Hindlimb muscle (tissue), 1 donor: ENCODE results near the gene MSMB. TPM values are rescaled to one million over a fixed set of nuclear protein-coding genes. Genes with fewer than 3 reads are reported as not detected.
"Not testable (repeated sequence)": the region's sequence is repeated elsewhere in the genome, so short reads cannot be mapped to it uniquely, and the experiment has no call there.

Source experiments
- DNase-seq: peaks from one replicate; pipeline ENCODE4 v3.0.0-alpha.2; 2013
- polyA plus RNA-seq: library from polyadenylated mRNA; unstranded; fragments of 120-200 nt; gene quantifications from one replicate; pipeline ENCODE4 v1.2.1, GENCODE V29; 2013; ENCODE audit not compliant: insufficient read length

Gene MSMB
- polyA plus RNA-seq = not detected

DNA sequence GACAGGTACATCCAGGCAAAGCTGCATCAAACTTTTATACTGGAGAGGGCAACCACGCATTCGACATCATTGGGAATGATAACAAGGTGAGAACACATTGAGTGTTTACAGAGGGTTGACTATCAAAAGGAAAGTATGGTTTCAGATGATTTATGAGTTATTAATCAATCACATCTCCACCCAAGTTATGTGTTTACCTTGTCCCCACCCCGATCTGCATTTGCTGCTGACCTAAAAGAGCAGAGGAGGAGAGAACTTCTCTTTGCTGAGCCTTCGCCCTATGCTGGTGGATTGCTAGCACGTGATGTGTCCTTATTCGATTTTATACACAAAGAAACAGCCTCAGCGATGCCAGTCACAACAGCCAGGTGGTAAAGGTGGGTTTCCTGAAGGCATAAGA lies at the start of gene MSMB:
Gene MSMB, minus strand, starts transcription at position 9 of the 400 bp plus-strand sequence. CDS start 32 bp downstream, outside the sequence.
- no peak for DNase-seq

DNA sequence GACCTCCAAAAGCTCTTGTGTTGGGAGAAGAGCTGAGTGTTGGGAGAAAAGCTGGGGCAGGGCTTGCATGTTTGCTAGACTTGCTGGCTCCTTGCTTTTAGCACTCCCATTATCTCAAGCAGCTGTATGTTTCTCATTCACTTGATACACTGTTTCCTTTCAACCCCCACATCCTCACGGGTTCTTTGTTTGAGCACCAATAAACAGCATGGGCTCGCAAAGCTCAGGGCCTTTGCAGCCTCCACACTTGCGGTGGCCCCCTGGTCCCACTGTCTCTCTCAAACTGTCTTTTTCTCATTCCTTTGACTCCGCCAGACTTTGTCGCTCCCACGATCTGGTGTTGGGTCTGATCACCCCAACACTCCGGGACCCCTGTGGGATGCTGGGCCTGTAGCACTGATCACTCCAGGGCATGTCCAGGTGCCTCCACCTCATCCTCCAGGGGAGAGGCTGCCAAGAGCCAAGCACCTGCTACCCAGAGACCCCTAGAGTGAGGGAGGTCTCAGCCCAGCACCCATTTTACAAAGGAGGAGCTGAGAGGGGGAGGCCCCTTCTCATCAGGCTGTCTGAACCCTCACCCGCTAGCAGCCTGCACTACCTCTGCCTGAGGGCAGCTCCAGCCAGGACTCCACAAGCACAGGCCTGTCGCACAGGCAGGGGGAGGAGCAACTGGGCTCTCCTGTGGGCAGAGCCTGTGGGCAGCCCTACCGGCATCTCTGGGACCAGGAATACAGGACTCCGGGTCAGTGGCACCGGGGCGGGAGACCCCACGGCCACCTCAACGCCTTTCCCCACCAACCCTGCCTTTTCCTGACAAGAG lies 49.1 kb upstream of the MSMB start:
- DNase-seq = no peak

DNA sequence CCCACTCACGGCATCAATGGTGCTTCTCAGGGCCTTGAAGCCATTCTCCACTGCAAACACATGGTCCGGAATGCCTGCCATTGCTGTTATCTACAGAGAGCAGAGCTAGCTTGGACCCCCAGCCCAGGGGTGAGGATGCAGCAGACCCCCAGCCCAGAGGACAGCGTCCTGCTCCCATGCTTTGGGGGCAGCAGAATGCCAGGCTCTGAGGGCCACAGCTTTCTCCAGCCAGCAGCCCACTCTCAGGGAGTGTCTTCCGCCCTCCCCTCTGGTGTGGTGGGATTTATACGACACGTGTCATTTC lies 48.1 kb upstream of the MSMB start:
- DNase-seq = no peak

DNA sequence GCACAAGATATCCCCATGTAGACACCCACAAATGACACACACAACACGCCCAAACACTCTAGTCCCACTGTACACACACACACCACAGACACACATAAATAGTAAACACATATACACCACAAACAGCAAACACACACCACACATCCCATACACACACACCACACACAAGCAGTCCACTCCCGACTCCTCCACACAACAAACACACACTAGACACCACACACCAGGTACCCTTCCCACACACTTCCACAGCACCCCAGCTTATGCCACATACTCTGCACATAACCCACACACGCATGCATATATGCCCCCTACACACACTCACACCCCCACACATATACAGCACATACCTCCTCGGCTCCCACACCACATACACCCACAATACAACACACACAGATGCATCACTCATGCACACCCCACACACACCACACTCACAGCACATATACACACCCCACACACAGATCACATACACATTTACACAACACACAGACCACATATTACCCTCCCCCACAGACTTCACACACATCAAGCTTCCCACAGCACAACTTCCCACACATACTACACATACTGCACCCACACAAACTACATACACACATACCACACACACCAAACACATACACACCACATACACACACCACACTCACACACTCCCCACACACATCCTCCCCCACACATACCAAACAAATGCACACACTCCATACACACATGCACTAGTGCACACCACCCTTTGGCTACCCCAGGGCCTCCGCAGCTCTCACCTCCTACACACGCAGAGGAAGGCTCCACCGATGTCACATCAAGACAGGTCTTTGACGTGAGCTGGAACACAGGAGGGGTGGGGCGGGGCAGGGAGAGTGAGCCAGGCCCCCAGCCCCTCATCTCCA lies 47.5 kb upstream of the MSMB start:
- DNase-seq = not testable (repeated sequence)

DNA sequence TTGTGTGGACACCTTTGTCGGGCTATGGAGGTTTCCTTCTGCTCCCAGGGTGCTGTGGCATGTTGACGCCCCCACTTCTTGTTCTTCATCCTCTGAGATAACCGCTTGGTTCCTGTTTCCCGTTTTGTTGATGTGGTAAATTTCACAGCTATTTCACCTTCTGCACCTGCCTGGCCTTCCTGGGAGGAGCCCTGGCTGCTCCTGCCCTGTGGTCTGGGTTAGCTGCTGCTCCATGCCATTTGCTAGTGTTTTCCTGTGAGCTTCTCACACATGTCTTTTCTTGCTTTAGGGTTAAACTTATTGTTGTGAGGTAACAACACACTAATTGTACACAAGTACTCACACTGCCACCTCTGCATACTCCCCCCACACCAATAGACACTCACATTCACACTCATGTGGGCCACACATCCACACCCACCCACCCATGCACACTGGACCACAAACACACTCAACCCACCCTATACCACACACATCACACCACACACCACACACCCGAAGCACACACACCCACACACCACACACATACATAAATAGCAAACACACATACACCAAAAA lies 46.5 kb upstream of the MSMB start:
- DNase-seq = no peak

GRCh38 chr10:46091828-46092523 lies 45.9 kb upstream of the MSMB start:
- DNase-seq = no peak

DNA sequence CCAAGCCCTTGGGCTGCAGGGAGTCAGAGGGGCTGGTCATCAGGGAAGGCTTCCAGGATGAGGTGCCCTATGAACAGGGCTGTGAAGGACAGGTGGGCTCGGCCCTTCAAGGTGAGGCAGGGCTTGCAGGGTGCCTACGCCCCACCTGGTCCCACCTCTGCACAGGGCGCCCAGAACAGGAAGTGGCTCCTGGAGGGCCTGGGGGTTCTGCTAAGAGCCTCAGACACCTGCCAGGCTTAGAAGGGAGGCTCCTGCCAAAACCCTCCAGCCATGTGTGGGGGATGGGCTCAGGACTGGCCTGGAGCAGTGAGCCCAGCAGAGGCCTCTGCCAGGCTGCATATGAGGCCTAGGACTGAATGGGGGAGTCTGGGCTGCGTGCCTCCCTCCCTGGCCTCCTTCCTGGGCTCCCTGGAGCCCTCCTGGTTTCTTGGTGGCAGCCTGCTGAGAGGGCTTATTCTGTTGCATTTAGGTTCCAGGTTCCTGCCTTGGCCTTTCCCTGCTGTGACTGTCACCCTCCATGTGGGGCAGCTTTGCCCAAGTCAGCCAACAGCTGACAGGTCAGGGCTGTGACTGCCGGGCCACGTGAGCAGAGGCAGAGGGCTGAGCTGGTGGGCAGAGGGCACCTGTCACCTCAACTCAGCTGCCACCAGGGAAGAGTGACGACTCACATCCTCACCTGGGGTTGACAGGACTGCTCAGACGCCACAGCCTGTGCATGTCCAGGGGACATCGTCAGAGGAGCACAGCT lies 45.2 kb upstream of the MSMB start:
- no peak for DNase-seq

DNA sequence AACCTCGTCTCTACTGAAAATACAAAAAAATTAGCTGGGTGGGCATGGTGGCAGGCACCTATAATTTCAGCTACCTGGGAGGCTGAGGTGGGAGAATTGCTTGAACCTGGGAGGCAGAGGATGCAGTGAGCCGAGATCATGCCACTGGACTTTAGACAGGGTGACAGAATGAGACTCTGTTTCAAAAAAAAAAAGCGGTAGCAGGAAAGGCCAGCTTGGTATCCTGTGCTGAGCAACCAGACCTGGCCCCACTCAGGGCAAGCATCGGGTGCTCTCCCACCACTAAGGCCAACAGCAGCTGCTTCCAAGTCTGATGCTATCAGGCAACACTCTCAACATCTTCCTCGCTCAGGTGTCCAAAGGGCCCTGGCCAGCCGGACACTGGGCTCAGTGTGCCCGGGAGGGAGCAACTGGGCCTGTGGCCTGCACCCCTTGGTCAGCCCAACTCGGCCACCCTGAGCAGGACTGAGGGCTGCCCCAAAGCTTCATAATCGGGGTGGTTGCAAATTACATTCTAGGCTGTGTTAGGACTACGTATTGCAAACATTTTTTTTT lies 44.3 kb upstream of the MSMB start:
- DNase-seq = no peak

- not testable (repeated sequence) for DNase-seq
Measured at GRCh38 chr10:46087381-46087780, 41.3 kb upstream of the MSMB start.

- no peak for DNase-seq
Measured at GRCh38 chr10:46084321-46085165, 38.5 kb upstream of the MSMB start.

DNA sequence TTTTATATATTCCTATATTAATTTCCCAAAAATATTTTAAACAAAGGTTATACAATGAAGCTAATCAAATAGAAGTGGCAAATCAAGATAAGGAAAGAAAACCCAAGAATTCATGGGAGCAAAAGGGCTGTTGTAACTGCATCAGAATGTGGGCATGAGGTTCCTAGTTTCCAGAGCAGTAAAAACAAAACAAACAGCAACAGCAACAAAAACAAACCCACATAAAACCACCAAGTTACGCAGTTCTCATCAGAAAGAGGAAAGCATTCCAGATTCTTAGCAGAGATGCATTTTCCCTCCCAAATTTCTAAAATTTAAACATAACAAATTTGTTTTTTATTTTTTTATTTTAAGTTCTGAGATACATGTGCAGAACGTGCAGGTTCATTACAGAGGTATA lies 34.8 kb upstream of the MSMB start:
- DNase-seq = no peak

- no peak for DNase-seq
Measured at GRCh38 chr10:46079831-46080585, 33.9 kb upstream of the MSMB start.

GRCh38 chr10:46077731-46078413 lies 31.8 kb upstream of the MSMB start:
- DNase-seq = no peak

GRCh38 chr10:46077141-46077554 lies 31.1 kb upstream of the MSMB start:
- DNase-seq = no peak

DNA sequence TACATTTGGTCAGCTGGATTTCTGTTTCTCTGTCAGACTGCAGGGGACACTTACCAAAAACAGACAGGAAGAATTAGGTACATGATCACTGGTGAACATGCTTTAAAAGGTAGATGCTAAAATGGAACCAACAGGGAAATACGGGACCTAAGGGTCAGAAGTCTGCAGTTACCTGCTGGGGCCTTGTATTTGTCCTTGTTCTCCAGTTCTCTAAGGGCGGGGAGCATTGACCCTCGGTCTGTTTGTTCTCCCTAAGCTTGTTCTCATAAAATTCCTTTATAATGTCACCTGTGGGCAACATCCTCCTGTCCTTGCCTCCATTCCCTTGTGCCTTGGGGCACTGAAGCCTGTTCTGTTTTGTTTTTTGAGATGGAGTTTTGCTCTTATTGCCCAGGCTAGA lies 29.8 kb upstream of the MSMB start:
- no peak for DNase-seq

DNA sequence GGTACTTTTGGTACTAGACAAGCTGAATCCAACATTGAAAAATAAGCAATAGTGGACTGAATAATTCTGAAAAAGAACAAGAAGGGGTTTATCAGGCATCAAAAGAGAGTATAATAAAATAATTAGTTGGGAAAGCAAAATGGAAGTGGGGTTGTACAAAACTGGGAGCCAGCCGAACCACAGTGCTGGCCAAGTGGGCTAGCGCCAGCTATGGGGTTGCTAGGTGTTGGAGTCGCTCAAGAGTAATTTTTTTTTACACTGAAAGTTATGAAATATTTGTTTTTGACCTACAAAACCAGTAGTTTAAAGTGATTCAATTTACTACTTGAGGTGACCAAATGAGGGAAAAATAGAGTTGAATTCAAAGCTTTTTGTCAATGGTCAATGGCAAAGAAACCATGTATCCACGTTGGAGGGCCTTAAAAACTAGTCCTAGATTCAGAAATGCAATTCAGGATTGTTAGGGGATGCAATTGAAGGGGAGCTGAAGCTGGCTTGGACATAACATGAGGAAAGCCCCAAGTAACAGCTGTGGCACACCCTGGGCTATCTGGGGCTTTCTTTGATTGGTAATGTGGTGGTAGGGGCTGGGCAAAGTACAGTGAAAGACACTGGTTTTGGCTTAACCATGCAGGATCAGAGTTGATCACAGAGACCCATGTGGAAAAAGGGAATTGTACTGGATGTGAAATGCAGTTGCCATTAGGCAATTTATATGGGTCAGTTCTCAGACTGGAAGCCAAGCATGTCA lies 28.3 kb upstream of the MSMB start:
- no peak for DNase-seq

DNA sequence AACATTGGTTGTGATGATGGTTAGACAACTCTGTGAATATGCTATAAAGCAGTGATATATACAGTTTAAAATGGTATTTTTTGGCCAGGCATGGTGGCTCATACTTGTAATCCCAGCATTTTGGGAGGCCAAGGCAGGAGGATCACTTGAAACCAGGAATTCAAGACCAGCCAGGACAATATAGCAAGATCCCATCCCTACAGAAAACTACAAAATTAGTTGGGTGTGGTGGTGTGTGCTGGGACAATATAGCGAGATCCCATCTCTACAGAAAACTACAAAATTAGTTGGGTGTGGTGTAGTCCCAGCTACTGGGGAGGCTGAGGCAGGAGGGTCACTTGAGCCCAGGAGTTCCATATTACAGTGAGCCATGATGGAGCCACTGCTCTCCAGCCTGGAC lies 27.5 kb upstream of the MSMB start:
- DNase-seq = no peak

DNA sequence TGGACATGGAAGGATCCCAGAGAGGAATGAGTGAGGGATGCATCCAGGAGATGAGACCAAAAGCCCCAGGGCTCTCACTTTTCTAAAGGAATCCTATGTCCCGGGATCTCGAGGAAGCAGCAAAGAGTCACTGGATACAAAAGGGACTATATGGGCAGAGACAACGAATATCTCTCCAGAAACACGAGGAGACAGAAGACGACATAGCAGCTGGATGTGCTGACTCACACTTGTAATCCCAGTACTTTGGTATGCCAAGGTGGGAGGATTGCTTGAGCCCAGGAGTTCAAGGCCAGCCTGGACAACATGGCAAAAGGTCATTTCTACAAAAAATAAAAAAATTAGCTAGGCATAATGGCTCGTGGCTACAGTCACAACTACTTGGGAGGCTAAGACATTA lies 24.7 kb upstream of the MSMB start:
- no peak for DNase-seq
